Keratinocyte (primary cell): ENCODE data around the gene BCL7A. TPM values are rescaled to one million over a fixed set of nuclear protein-coding genes. Genes with fewer than 3 reads are reported as not detected.

ENCODE experiments used
- DNase-seq: peaks from one replicate; pipeline ENCODE4 v3.0.0-alpha.2; 2011; ENCODE audit warnings: low read depth, missing footprints, low spot score
- FAIRE-seq: peaks from 2 replicates; lab custom pipeline; 2011; peaks lifted over from hg19 to GRCh38; lab: Jason Lieb, UNC
- H2AFZ ChIP-seq: 2 replicates; pipeline ENCODE4 v1.6.0; 2012; ENCODE audit warnings: low read length, control low read depth, inconsistent platforms; ENCODE audit not compliant: control insufficient read depth
- H3K27ac ChIP-seq: 2 replicates; pipeline ENCODE4 v1.5.1; 2011; ENCODE audit warnings: low read length; ENCODE audit not compliant: control insufficient read depth, insufficient read depth
- H3K27me3 ChIP-seq: 3 replicates; pipeline ENCODE4 v1.6.0; 2011; ENCODE audit warnings: low read length; ENCODE audit not compliant: control insufficient read depth, insufficient read depth; ENCODE audit errors: extremely low read depth
- H3K36me3 ChIP-seq, 2 experiments: 2 replicates in 1 of 2; 3 replicates in 1 of 2; pipeline ENCODE4 v1.5.1; 2011; ENCODE audit warnings: low read length in 2 of 2, mild to moderate bottlenecking in 1 of 2; ENCODE audit not compliant: control insufficient read depth in 2 of 2, insufficient read depth in 2 of 2; ENCODE audit errors: extremely low read depth in 1 of 2
- H3K4me1 ChIP-seq: 3 replicates; pipeline ENCODE4 v1.5.1; 2011; ENCODE audit warnings: low read length; ENCODE audit not compliant: control insufficient read depth, insufficient read depth; ENCODE audit errors: extremely low read depth
- H3K4me2 ChIP-seq: 3 replicates; pipeline ENCODE4 v1.6.0; 2011; ENCODE audit warnings: low read depth, low read length; ENCODE audit not compliant: control insufficient read depth, insufficient read depth; ENCODE audit errors: extremely low read depth
- H3K4me3 ChIP-seq, 3 experiments: fragments of 200-600 bp in 1 of 3; sonication (generic) in 1 of 3; 2 replicates in 2 of 3; 3 replicates in 1 of 3; pipeline ENCODE4 v1.5.1; 2011 to 2016; ENCODE audit warnings: low read length in 3 of 3, mild to moderate bottlenecking in 3 of 3, control low read depth in 2 of 3, inconsistent platforms in 1 of 3, low read depth in 1 of 3, mixed read lengths in 1 of 3, mixed run types in 1 of 3, moderate library complexity in 1 of 3; ENCODE audit not compliant: control insufficient read depth in 2 of 3, insufficient read depth in 2 of 3; ENCODE audit errors: extremely low read depth in 1 of 3
- H3K79me2 ChIP-seq: 2 replicates; pipeline ENCODE4 v1.6.0; 2012; ENCODE audit warnings: low read length; ENCODE audit not compliant: control insufficient read depth, insufficient read depth
- H3K9ac ChIP-seq: 3 replicates; pipeline ENCODE4 v1.6.0; 2011; ENCODE audit warnings: low read length; ENCODE audit not compliant: control insufficient read depth, insufficient read depth; ENCODE audit errors: extremely low read depth
- H3K9me1 ChIP-seq: 3 replicates; pipeline ENCODE4 v1.6.0; 2011; ENCODE audit warnings: low read length; ENCODE audit not compliant: control insufficient read depth, insufficient read depth; ENCODE audit errors: extremely low read depth
- H3K9me3 ChIP-seq: 2 replicates; pipeline ENCODE4 v1.5.1; 2012; ENCODE audit warnings: low read depth, low read length; ENCODE audit not compliant: control insufficient read depth
- H4K20me1 ChIP-seq: 3 replicates; pipeline ENCODE4 v1.6.0; 2011; ENCODE audit warnings: low read length; ENCODE audit not compliant: control insufficient read depth, insufficient read depth; ENCODE audit errors: extremely low read depth
- CTCF ChIP-seq, 3 experiments: IDR thresholded peaks in 1 of 3; conservative IDR thresholded peaks in 1 of 3; optimal IDR thresholded peaks in 1 of 3; 2 replicates in 2 of 3; 3 replicates in 1 of 3; pipeline versions ENCODE3 to v1.5.1; 2011; ENCODE audit warnings: low read length in 3 of 3, mild to moderate bottlenecking in 3 of 3, moderate library complexity in 2 of 3, control low read depth in 1 of 3, inconsistent platforms in 1 of 3; ENCODE audit not compliant: insufficient read depth in 2 of 3; ENCODE audit errors: extremely low read depth in 1 of 3
- EZH2 ChIP-seq: IDR thresholded peaks from one replicate; pipeline ENCODE4 v1.6.1; 2012; ENCODE audit warnings: inconsistent platforms, mild to moderate bottlenecking, low read length, moderate library complexity
- dilution Hi-C: fragments of 300-500 bp; cut with MboI; formaldehyde crosslinking; loops from one replicate; pipeline ENCODE4 v1.7.0; 2020; ENCODE audit warnings: low sequenced_read_pairs; ENCODE audit not compliant: extremely low pct_ligation_motif_present
- polyA plus RNA-seq, 5 experiments: library from polyadenylated mRNA; depleted of rRNA in 3 of 5; stranded (reverse) in 3 of 5; stranded (forward) in 1 of 5; unstranded in 1 of 5; fragments of >200 nt; gene quantifications; 1 replicate in 1 of 5; 2 replicates in 3 of 5; 3 replicates in 1 of 5; pipeline versions ENCODE4 v1.2.1 to v1.2.3, GENCODE V29; 2011 to 2012; ENCODE audit warnings: missing spikeins in 2 of 5, low read depth in 1 of 5, low replicate concordance in 1 of 5

Gene BCL7A
- polyA plus RNA-seq, 1 donor (not counting 4 experiments of a cell fraction or from before 2014, with no cell fraction given), result 12.8 TPM

GRCh38 chr12:121996050-121996944 lies 25.4 kb upstream of the BCL7A start:
- TF ChIP-seq EZH2 (no peak), CTCF (optimal IDR thresholded peaks at IDR 0.05 in 1 of 3, IDR thresholded peaks at IDR 0.05 in 1 of 3, conservative IDR thresholded peaks at IDR 0.05 in 1 of 3; ENCODE audit: extremely low read depth in 1 of 3, insufficient read depth in 2 of 3, low read length in 3 of 3) (no peak)
- peaks cover 17% of the 10 kb centered on the region for H3K79me2 ChIP-seq
- H3K9ac ChIP-seq, result no peak overlapping the region
- peaks cover 0 to 2% of the 10 kb centered on the region in 2 experiments for H3K36me3 ChIP-seq
- no peak overlapping the region for H3K4me3 ChIP-seq
- no peaks in the 10 kb centered on the region for H4K20me1 ChIP-seq
- no peaks in the 10 kb centered on the region for H3K9me3 ChIP-seq
- DNase-seq (no peak), FAIRE-seq (no peak)
- no peak overlapping the region for H3K27ac ChIP-seq
- no peak overlapping the region for H3K4me2 ChIP-seq
- no peaks in the 10 kb centered on the region for H3K27me3 ChIP-seq
- H3K9me1 ChIP-seq, result no peaks in the 10 kb centered on the region
- peaks cover 22% of the 10 kb centered on the region for H3K4me1 ChIP-seq
- no peak overlapping the region for H2AFZ ChIP-seq
- dilution Hi-C loops, result no loop called here

- peaks cover 0 to 2% of the 10 kb centered on the region in 2 experiments for H3K36me3 ChIP-seq
- H2AFZ ChIP-seq, result no peak overlapping the region
- no peaks in the 10 kb centered on the region for H3K9me3 ChIP-seq
- H3K4me1 ChIP-seq, result peaks cover 21% of the 10 kb centered on the region
- no peak for DNase-seq
- H3K4me2 ChIP-seq, result no peak overlapping the region
- H3K9ac ChIP-seq, result no peak overlapping the region
- H4K20me1 ChIP-seq, result no peaks in the 10 kb centered on the region
- H3K27me3 ChIP-seq, result no peaks in the 10 kb centered on the region
- no peaks in the 10 kb centered on the region for H3K9me1 ChIP-seq
- dilution Hi-C loops, result no loop called here
- peaks cover 17% of the 10 kb centered on the region for H3K79me2 ChIP-seq
- FAIRE-seq, result no peak
- TF ChIP-seq EZH2 (no peak), CTCF (optimal IDR thresholded peaks at IDR 0.05 in 1 of 3, IDR thresholded peaks at IDR 0.05 in 1 of 3, conservative IDR thresholded peaks at IDR 0.05 in 1 of 3; ENCODE audit: extremely low read depth in 1 of 3, insufficient read depth in 2 of 3, low read length in 3 of 3) (no peak)
- no peak overlapping the region for H3K4me3 ChIP-seq
- no peak overlapping the region for H3K27ac ChIP-seq
These were observed 24.6 kb upstream of the BCL7A start for GRCh38 chr12:121996945-121997612.
